MCF 10A (cell line): ENCODE data around the gene IRF5. TPM values are rescaled to one million over a fixed set of nuclear protein-coding genes. Genes with fewer than 3 reads are reported as not detected.

Experiments
- BruUV-seq: library from RNA; stranded (reverse); fragments of 400-500 nt; replicated peaks from 2 replicates; lab custom pipeline; 2021; lab: Mats Ljungman, UMichigan
- CTCF ChIA-PET: fragments of 300-600 bp; sonication (Branson Sonifier 250); formaldehyde crosslinking; extraction: SDS; loops from one replicate; lab custom pipeline; 2021; ENCODE audit warnings: antibody characterized with exemption, inconsistent platforms; lab: Yijun Ruan, JAX
- POLR2A ChIA-PET: fragments of 300-600, 350-650 bp; sonication (Branson Sonifier 250); formaldehyde crosslinking; extraction: SDS; loops from one replicate; lab custom pipeline; 2020; ENCODE audit warnings: antibody characterized with exemption, inconsistent platforms; lab: Yijun Ruan, JAX
- DNase-seq: peaks from one replicate; pipeline ENCODE4 v3.0.0-alpha.2; 2018; ENCODE audit not compliant: unreplicated experiment
- H3K27ac Mint-ChIP-seq: one replicate; pipeline ENCODE4 v1.8.0; 2022; ENCODE audit warnings: mild to moderate bottlenecking, low read depth, mixed read lengths; ENCODE audit not compliant: unreplicated experiment
- H3K27me3 Mint-ChIP-seq: one replicate; pipeline ENCODE4 v1.8.0; 2022; ENCODE audit warnings: mixed read lengths; ENCODE audit not compliant: insufficient read depth, unreplicated experiment
- H3K36me3 Mint-ChIP-seq: one replicate; pipeline ENCODE4 v1.8.0; 2022; ENCODE audit warnings: mild to moderate bottlenecking, moderate library complexity, mixed read lengths; ENCODE audit not compliant: insufficient read depth, unreplicated experiment
- H3K4me1 Mint-ChIP-seq: one replicate; pipeline ENCODE4 v1.8.0; 2022; ENCODE audit warnings: mixed read lengths; ENCODE audit not compliant: insufficient read depth, unreplicated experiment
- H3K4me3 Mint-ChIP-seq: one replicate; pipeline ENCODE4 v1.8.0; 2022; ENCODE audit warnings: mild to moderate bottlenecking, moderate library complexity, mixed read lengths; ENCODE audit not compliant: unreplicated experiment
- H3K9me3 Mint-ChIP-seq: one replicate; pipeline ENCODE4 v1.8.0; 2022; ENCODE audit warnings: mixed read lengths; ENCODE audit not compliant: unreplicated experiment
- CTCF ChIP-seq: fragments of 200-600 bp; IDR thresholded peaks from one replicate; pipeline ENCODE4 v1.8.0; 2022; ENCODE audit warnings: antibody characterized with exemption, mild to moderate bottlenecking; ENCODE audit not compliant: unreplicated experiment
- intact Hi-C: fragments of 100-400 bp; cut with micrococcal nuclease; formaldehyde crosslinking; loops from 2 replicates; pipeline ENCODE4 v1.14.1; 2022
- total RNA-seq: library from RNA; stranded (reverse); gene quantifications from 2 replicates; pipeline ENCODE4 v1.2.3, GENCODE V29; 2022

IRF5 gene
- total RNA-seq, 1 experiment from 2014 or later: 7.5 TPM

GRCh38 chr7:128947854-128948253 is 10.1 kb downstream of the IRF5 start:
- ChIA-PET CTCF (interaction anchor here (0.5 to 3.1 kb wide), 4 partner anchors 29 to 279 kb away, joined by 3 to 10 read pairs (median 4); no protein-coding TSS in a partner anchor), POLR2A (interaction anchor here (0.8 to 1.5 kb wide), 3 partner anchors 9 to 107 kb away, joined by 3 to 8 read pairs (median 5); partner anchors contain the start of gene TNPO3)
- Mint-ChIP-seq H3K36me3 (peaks cover 11% of the 10 kb centered on the region), H3K9me3 (no peaks in the 10 kb centered on the region), H3K4me1 (no peaks in the 10 kb centered on the region), H3K27ac (no peak overlapping the region), H3K4me3 (no peak overlapping the region), H3K27me3 (no peaks in the 10 kb centered on the region)
- peak; percentile 64 for DNase-seq
- intact Hi-C loops: no loop called here
- no peak for TF ChIP-seq CTCF
- no TSS peak for BruUV-seq

- Mint-ChIP-seq H3K36me3 (peaks cover 17% of the 10 kb centered on the region), H3K4me1 (no peaks in the 10 kb centered on the region), H3K4me3 (no peak overlapping the region), H3K27me3 (no peaks in the 10 kb centered on the region), H3K27ac (no peak overlapping the region), H3K9me3 (no peaks in the 10 kb centered on the region)
- intact Hi-C loops: no loop called here
- no peak for DNase-seq
- no TSS peak for BruUV-seq
- POLR2A ChIA-PET: interaction anchor here (0.8 to 1.5 kb wide), 4 partner anchors 9 to 107 kb away, joined by 3 to 8 read pairs (median 5); partner anchors contain the start of gene TNPO3
- CTCF ChIA-PET: interaction anchor here (0.5 to 3.1 kb wide), 2 partner anchors 143 to 144 kb away, joined by 3 to 10 read pairs; no protein-coding TSS in a partner anchor
- no peak for TF ChIP-seq CTCF
Observed at GRCh38 chr7:128948312-128948973, 10.7 kb downstream of the IRF5 start.

GRCh38 chr7:128948976-128949760 is 11.4 kb downstream of the IRF5 start:
- no peak overlapping the region for H3K4me3 Mint-ChIP-seq
- no peaks in the 10 kb centered on the region for H3K27me3 Mint-ChIP-seq
- H3K4me1 Mint-ChIP-seq: no peaks in the 10 kb centered on the region
- no peak for DNase-seq
- intact Hi-C loops: no loop called here
- ChIA-PET CTCF (interaction anchor here (1.0 to 3.1 kb wide), 2 partner anchors 9 to 142 kb away, joined by 3 to 10 read pairs; no protein-coding TSS in a partner anchor), POLR2A (interaction anchor here (0.8 to 1.2 kb wide), 3 partner anchors 10 to 52 kb away, joined by 3 to 5 read pairs (median 3); no protein-coding TSS in a partner anchor)
- TF ChIP-seq CTCF: no peak
- no peak overlapping the region for H3K27ac Mint-ChIP-seq
- no peaks in the 10 kb centered on the region for H3K9me3 Mint-ChIP-seq
- peaks cover 22% of the 10 kb centered on the region for H3K36me3 Mint-ChIP-seq
- no TSS peak for BruUV-seq

GRCh38 chr7:128951296-128951695 is 13.6 kb downstream of the IRF5 start:
- CTCF ChIA-PET: no interaction called here
- H3K36me3 Mint-ChIP-seq: peaks cover 43% of the 10 kb centered on the region
- H3K27me3 Mint-ChIP-seq: no peaks in the 10 kb centered on the region
- intact Hi-C loops: no loop called here
- POLR2A ChIA-PET: no interaction called here
- no peaks in the 10 kb centered on the region for H3K4me1 Mint-ChIP-seq
- no peak for TF ChIP-seq CTCF
- no TSS peak for BruUV-seq
- no peak overlapping the region for H3K4me3 Mint-ChIP-seq
- DNase-seq: no peak
- no peaks in the 10 kb centered on the region for H3K9me3 Mint-ChIP-seq
- H3K27ac Mint-ChIP-seq: no peak overlapping the region
